Activated T-helper 17 cell treated with anti-CD3 and anti-CD28 coated beads, Interleukin-2, amount 50 U/mL, for 72 hours (primary cell): Measurements from ENCODE around the gene HK3. TPM values are rescaled to one million over a fixed set of nuclear protein-coding genes. Genes with fewer than 3 reads are reported as not detected.
A peak's percentile ranks its signal among the peaks of the same experiment; 100 is the strongest.

ENCODE experiments used
- ATAC-seq: fragments of 150-1000 bp; cut with Tn5 transposase; replicated peaks from 2 replicates; pipeline ENCODE4 v1.10.0; 2021; ENCODE audit warnings: mild to moderate bottlenecking, moderate library complexity
- H3K27ac Mint-ChIP-seq: one replicate; pipeline ENCODE4 v1.8.0; 2022; ENCODE audit warnings: mixed read lengths
- H3K27me3 Mint-ChIP-seq: one replicate; pipeline ENCODE4 v1.8.0; 2022; ENCODE audit warnings: mixed read lengths
- H3K36me3 Mint-ChIP-seq: one replicate; pipeline ENCODE4 v1.8.0; 2022; ENCODE audit warnings: low read depth, mild to moderate bottlenecking, mixed read lengths
- H3K4me1 Mint-ChIP-seq: one replicate; pipeline ENCODE4 v1.8.0; 2022; ENCODE audit warnings: mixed read lengths
- H3K4me3 Mint-ChIP-seq: one replicate; pipeline ENCODE4 v1.8.0; 2022; ENCODE audit warnings: mild to moderate bottlenecking, mixed read lengths
- H3K9me3 Mint-ChIP-seq: one replicate; pipeline ENCODE4 v1.8.0; 2022; ENCODE audit warnings: mixed read lengths
- total RNA-seq, 2 donors: library from RNA; stranded (reverse); gene quantifications; one replicate each; pipeline ENCODE4 v1.2.3, GENCODE V29; 2022

HK3 gene, protein sequence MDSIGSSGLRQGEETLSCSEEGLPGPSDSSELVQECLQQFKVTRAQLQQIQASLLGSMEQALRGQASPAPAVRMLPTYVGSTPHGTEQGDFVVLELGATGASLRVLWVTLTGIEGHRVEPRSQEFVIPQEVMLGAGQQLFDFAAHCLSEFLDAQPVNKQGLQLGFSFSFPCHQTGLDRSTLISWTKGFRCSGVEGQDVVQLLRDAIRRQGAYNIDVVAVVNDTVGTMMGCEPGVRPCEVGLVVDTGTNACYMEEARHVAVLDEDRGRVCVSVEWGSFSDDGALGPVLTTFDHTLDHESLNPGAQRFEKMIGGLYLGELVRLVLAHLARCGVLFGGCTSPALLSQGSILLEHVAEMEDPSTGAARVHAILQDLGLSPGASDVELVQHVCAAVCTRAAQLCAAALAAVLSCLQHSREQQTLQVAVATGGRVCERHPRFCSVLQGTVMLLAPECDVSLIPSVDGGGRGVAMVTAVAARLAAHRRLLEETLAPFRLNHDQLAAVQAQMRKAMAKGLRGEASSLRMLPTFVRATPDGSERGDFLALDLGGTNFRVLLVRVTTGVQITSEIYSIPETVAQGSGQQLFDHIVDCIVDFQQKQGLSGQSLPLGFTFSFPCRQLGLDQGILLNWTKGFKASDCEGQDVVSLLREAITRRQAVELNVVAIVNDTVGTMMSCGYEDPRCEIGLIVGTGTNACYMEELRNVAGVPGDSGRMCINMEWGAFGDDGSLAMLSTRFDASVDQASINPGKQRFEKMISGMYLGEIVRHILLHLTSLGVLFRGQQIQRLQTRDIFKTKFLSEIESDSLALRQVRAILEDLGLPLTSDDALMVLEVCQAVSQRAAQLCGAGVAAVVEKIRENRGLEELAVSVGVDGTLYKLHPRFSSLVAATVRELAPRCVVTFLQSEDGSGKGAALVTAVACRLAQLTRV
- under 1 TPM; 0.29 to 0.76 TPM for total RNA-seq

DNA sequence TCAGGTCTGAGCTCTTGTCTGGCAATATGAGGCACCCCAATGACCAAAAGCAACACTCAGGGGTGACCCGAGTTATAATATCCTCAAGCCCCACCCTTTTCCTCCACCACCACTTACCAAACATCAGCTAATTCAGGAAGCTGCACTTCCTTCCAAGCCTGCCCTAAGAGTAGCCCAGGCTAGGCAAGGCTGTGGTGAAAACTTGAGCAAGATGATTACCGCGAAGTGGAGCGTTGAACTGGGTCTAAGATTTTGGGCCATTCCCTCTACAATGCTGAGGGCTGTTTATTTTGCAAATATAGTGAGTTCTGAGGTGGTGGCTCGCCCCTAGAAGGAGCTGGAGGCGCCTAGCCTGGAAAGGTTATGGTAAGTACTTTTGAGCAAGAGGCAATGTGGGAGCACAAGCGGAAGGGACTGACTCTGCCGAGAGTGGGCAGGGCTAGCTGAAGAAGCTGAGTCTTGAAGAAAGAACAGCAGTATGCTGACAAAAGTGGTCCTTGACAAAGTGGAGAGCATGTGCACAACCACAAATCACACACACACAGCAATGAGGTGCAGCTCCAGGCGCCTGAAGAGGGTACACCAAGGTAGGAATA lies at the start of gene HK3:
Gene HK3 (minus strand): TSS at position 51 of the 596 bp plus-strand sequence. CDS start 3,187 bp downstream, outside the sequence.
- Mint-ChIP-seq H3K27ac (peak within 1 kb of the TSS; percentile 73), H3K27me3 (no peaks in the 10 kb centered on the region), H3K4me1 (peaks cover 28% of the 10 kb centered on the region), H3K36me3 (peaks cover 23% of the 10 kb centered on the region), H3K9me3 (no peaks in the 10 kb centered on the region), H3K4me3 (peak within 1 kb of the TSS; percentile 15)
- ATAC-seq = no peak

DNA sequence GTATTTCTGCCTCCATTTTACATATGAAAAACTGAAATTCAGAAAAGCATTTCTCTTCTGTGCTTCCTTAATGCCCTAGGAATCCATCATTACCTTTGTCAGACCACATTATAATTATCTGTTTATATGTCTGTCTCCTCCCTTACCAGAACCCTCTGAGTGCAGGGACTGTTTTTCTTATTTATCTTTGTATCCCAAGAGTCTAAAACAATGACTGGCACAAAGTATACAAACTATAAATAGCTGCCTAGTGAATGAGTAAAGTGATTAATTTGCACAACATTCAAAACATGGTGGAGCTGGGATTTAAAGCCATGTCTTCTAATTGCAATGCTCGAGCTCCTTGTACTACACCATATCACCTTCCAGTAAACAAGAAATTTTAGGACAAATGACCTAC lies 49.3 kb upstream of the HK3 start:
- Mint-ChIP-seq H3K4me3 (no peak overlapping the region), H3K4me1 (no peaks in the 10 kb centered on the region), H3K36me3 (peaks cover 96% of the 10 kb centered on the region), H3K27me3 (no peaks in the 10 kb centered on the region), H3K27ac (no peak overlapping the region), H3K9me3 (no peaks in the 10 kb centered on the region)
- ATAC-seq = no peak

DNA sequence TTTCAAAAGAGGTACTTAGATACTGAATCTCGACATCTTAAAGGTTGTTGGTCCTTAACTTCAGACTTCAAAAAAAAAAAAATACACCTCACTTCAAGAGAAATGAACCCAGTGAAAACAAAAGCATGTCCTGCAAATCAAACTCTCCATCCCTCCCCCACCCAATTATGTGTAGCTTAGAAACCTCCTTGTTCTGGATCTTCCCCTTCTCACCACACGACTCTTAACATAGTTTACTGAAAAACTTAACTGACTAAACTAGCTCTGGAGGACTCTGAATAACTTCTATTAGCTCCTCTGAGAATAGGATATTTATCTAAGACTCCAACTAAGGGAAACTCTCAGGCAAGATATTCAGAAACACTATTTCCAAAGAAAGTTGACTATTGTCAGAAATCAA lies 48.7 kb upstream of the HK3 start:
- no peak overlapping the region for H3K27ac Mint-ChIP-seq
- no peaks in the 10 kb centered on the region for H3K27me3 Mint-ChIP-seq
- H3K4me1 Mint-ChIP-seq = no peaks in the 10 kb centered on the region
- no peak for ATAC-seq
- H3K9me3 Mint-ChIP-seq = no peaks in the 10 kb centered on the region
- peaks cover 96% of the 10 kb centered on the region for H3K36me3 Mint-ChIP-seq
- H3K4me3 Mint-ChIP-seq = no peak overlapping the region

DNA sequence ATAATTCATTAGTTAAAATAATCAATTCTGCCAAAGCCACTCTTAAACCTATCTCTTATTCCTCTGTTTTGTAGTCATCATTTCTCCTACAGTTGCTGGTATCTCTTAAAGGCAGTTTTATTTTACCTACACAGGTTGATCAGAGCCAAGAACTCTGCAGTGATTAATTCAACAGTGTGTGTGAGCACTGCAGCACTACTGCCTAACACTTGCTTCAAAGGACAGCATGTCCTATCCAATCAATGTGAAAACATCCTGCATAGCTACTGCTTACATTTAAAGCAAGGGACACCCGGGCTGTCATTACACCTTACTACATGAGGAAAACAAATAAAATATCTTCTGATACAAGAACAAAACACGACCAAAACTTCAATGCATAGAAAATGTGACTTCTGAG lies 45.1 kb upstream of the HK3 start:
- no peak overlapping the region for H3K27ac Mint-ChIP-seq
- no peaks in the 10 kb centered on the region for H3K9me3 Mint-ChIP-seq
- H3K4me3 Mint-ChIP-seq = no peak overlapping the region
- peaks cover 95% of the 10 kb centered on the region for H3K36me3 Mint-ChIP-seq
- ATAC-seq = no peak
- no peaks in the 10 kb centered on the region for H3K27me3 Mint-ChIP-seq
- H3K4me1 Mint-ChIP-seq = no peaks in the 10 kb centered on the region

DNA sequence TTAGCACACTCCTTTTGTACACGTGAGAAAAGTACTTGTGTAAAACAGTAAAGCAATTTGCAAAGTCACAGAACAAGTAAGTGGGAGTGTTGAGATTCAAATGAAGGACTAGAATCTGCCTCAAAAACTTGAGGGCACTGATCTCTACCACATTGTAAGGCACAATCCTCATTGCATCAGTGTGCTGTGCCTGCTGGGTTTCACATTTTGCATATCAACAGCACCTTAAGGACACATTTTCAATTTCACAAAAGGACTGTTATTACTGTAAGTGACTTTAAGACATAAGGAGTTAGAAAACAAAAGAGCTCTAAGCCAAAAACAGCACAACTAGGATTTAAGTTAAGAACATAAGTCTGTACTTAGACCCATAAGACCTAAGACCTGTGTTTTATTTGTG lies 44.7 kb upstream of the HK3 start:
- Mint-ChIP-seq H3K27ac (no peak overlapping the region), H3K4me3 (no peak overlapping the region), H3K9me3 (no peaks in the 10 kb centered on the region), H3K27me3 (no peaks in the 10 kb centered on the region), H3K36me3 (peaks cover 98% of the 10 kb centered on the region), H3K4me1 (no peaks in the 10 kb centered on the region)
- ATAC-seq = no peak

DNA sequence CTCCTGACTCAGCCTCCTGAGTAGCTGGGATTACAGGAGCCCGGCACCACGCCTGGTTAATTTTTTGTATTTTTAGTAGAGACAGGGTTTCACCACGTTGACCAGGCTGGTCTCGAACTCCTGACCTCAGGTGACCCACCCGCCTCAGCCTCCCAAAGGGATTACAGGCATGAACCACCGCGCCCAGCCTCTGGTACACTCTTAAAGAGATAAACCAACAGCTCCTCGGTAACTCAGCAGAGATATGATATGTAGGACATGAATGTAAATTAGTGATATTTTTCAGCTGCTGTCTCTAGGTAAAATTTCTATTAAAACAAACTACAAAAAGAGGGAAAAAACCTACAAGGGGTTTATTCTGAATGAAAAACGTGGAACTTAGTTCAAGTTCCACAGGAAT lies 42.8 kb upstream of the HK3 start:
- Mint-ChIP-seq H3K4me3 (no peak overlapping the region), H3K36me3 (peaks cover 98% of the 10 kb centered on the region), H3K27ac (no peak overlapping the region), H3K4me1 (no peaks in the 10 kb centered on the region), H3K27me3 (no peaks in the 10 kb centered on the region), H3K9me3 (no peaks in the 10 kb centered on the region)
- ATAC-seq = no peak

DNA sequence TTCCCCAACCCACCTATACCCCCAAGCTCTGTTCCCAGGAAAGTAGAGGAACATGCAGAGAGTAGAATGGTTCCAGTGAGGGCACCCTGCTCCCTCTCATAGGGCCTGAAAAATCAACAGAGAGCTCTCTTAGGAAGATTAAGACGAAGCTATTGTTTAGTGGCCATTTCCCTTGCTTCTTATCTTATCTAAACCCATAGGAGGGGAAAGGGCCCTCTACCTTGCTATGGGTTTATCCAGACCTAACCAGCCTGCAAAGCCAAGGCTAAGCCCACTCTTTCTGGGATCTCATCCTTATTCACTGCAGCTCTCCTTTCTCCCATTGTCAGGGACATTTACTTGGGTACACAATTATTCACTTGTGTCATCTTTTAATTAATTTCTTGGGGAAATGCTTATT lies 39.3 kb upstream of the HK3 start:
- Mint-ChIP-seq H3K4me1 (peaks cover 19% of the 10 kb centered on the region), H3K27me3 (no peaks in the 10 kb centered on the region), H3K4me3 (no peak overlapping the region), H3K27ac (no peak overlapping the region), H3K9me3 (no peaks in the 10 kb centered on the region), H3K36me3 (peaks cover 86% of the 10 kb centered on the region)
- ATAC-seq = no peak

DNA sequence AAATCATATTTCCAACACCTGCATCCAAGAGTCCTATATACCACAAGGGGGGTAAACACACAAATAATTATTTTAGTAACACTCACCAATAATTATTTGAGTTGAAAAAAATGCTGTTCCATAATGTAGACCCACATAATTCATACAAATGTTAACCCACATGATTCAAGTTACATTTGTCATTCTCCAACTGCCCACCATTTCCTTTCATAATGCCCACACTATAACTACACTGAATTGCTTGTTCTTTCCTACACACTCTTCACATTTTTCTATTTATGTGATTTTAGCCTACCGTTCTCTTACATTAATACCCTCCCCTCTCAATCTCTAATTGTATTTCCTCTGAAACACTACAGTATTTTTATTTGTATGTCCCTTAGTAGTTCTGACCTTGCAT lies 35.9 kb upstream of the HK3 start:
- peak overlapping the region; percentile 0 for H3K4me3 Mint-ChIP-seq
- no peaks in the 10 kb centered on the region for H3K9me3 Mint-ChIP-seq
- H3K36me3 Mint-ChIP-seq = peaks cover 88% of the 10 kb centered on the region
- H3K4me1 Mint-ChIP-seq = peaks cover 19% of the 10 kb centered on the region
- H3K27ac Mint-ChIP-seq = peak overlapping the region; percentile 28
- no peaks in the 10 kb centered on the region for H3K27me3 Mint-ChIP-seq
- ATAC-seq = peak; percentile 72

DNA sequence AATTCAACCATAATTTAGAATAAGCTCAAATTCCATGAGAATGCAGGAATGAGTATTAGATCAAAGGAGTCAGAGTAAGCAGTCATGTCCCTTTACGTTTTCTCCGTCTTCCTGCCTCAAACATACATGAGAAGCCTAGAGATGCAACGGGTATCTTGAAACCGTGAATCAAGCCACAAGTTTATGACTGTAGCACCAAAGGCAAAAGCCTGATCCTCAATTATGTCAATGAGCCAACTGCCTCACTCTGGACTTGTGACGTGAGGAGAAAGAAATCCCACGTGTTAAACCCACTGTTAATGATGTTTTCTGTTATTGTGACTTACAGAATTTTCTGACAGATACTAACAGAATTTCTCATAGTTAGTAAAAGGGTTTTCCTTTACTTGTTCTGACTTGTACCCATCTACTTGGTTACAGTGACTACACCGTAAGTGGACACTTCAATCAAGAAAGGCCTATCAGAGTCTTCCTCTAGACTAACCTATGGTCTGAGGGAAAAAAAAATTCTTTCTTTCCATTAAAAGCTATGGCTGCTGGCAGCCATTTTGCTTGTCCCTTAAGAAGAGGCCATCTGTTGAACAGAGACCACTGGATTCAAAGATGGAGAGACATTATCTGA lies 35.3 kb upstream of the HK3 start:
- Mint-ChIP-seq H3K4me1 (peaks cover 19% of the 10 kb centered on the region), H3K27me3 (no peaks in the 10 kb centered on the region), H3K27ac (peak overlapping the region; percentile 28), H3K4me3 (peak overlapping the region; percentile 0), H3K36me3 (peaks cover 88% of the 10 kb centered on the region), H3K9me3 (no peaks in the 10 kb centered on the region)
- ATAC-seq = peak; percentile 73

DNA sequence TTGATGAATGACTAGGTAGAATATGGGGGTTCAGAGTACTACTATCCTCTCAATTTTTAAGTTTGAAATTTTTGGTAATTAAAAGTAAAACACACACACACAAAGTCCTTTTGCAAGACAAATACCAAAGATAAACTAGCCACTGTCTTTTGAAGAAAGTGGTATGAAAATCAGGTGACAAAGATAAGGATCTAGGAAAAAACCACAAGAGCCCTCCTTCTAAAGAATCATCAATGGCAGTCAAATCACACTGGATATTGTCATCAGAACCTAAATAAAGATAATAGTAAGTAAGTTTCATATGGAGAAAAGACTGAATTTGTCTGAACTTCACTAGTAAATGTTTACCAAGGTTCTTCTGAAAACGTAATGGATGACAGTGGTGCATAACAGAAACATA lies 30.5 kb upstream of the HK3 start:
- Mint-ChIP-seq H3K4me1 (no peaks in the 10 kb centered on the region), H3K27ac (no peak overlapping the region), H3K27me3 (no peaks in the 10 kb centered on the region), H3K36me3 (peaks cover 86% of the 10 kb centered on the region), H3K9me3 (no peaks in the 10 kb centered on the region), H3K4me3 (no peak overlapping the region)
- no peak for ATAC-seq

DNA sequence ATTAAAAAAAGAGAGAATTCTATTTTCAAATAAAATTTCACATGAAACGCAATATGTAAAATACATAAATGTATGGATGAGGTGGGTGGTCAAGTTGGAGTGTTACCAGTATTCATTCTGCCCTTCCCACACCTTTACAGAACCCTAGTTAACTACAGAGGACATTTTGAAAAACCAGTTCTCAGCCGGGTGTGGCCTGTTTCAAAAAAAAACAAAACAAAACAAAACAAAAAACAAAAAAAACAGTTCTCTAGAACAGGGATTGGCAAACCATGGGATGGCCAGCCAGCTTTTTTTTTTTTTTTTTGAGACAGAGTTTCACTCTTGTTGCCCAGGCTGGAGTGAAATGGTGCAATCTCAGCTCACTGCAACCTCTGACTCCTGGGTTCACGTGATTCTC lies 28.4 kb upstream of the HK3 start:
- no peaks in the 10 kb centered on the region for H3K4me1 Mint-ChIP-seq
- H3K36me3 Mint-ChIP-seq = peaks cover 83% of the 10 kb centered on the region
- H3K4me3 Mint-ChIP-seq = no peak overlapping the region
- ATAC-seq = no peak
- no peaks in the 10 kb centered on the region for H3K9me3 Mint-ChIP-seq
- no peak overlapping the region for H3K27ac Mint-ChIP-seq
- H3K27me3 Mint-ChIP-seq = no peaks in the 10 kb centered on the region

DNA sequence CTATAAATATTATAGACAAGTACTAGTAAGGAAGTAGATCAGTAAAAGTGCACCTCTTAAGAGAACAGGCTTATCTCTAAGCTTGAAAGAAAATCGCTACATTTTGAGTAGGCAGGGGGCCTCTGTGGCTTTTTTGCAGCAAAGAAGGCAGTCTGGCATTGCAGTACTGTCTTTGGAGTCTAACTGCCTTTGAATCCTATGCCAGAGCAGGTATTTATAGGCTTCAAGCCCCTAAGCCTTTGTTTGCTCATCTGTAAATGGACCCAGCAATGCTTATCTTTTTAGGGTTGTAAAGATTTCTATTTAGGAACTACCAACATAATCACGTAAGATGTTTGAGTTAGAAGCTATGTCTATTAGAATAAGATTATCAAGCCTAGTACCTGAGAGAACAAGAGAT lies 23.7 kb upstream of the HK3 start:
- Mint-ChIP-seq H3K27me3 (no peaks in the 10 kb centered on the region), H3K9me3 (no peaks in the 10 kb centered on the region), H3K27ac (peak overlapping the region; percentile 0), H3K36me3 (peaks cover 80% of the 10 kb centered on the region), H3K4me3 (no peak overlapping the region), H3K4me1 (no peaks in the 10 kb centered on the region)
- no peak for ATAC-seq

DNA sequence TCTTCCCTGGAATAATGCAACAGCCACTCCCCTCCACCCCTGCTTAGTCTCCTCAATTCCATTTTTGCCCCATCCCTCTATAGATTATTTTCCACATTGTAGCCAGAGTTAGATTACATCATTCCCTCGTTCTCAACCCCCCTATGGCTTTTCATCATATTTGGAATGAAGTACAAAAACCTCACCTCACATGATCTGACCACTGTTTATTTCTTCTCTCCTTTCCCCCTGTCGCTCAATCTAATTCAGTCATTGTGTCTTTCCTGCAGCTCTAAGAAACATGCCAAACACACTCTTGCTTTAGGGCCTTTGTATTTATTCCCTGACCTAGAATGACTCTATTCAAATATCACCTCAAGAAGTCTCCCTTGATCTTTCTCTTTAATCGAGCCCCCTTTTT lies 22.6 kb upstream of the HK3 start:
- H3K4me3 Mint-ChIP-seq = no peak overlapping the region
- no peaks in the 10 kb centered on the region for H3K27me3 Mint-ChIP-seq
- peak overlapping the region; percentile 0 for H3K27ac Mint-ChIP-seq
- H3K36me3 Mint-ChIP-seq = peaks cover 75% of the 10 kb centered on the region
- H3K4me1 Mint-ChIP-seq = no peaks in the 10 kb centered on the region
- H3K9me3 Mint-ChIP-seq = no peaks in the 10 kb centered on the region
- ATAC-seq = no peak

DNA sequence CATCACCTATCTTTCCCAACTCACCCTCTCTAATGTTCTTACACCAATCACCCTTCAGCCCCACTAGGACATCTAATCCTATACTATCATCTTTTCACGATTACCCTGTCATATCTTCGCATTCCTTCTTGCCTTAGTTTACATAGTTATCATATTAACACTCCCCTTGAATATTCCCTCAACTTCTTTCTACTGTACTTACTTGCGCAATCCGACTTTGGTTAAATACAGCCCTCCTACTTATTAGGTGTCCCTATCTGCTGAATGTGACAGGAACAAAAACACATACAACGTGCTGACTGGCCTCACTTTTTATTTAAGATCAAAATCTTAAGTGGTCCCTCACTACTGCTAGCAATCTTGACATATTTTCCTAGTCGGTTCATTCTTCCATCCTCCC lies 19.5 kb upstream of the HK3 start:
- Mint-ChIP-seq H3K4me3 (no peak overlapping the region), H3K27me3 (no peaks in the 10 kb centered on the region), H3K27ac (no peak overlapping the region), H3K36me3 (peaks cover 75% of the 10 kb centered on the region), H3K4me1 (peaks cover 8% of the 10 kb centered on the region), H3K9me3 (no peaks in the 10 kb centered on the region)
- ATAC-seq = no peak
